ENCODE results near the gene ANKRD17. TPM values are rescaled to one million over a fixed set of nuclear protein-coding genes. Genes with fewer than 3 reads are reported as not detected.

Gene ANKRD17
- total RNA-seq, 1 experiment from 2014 or later: 62.1 TPM

DNA sequence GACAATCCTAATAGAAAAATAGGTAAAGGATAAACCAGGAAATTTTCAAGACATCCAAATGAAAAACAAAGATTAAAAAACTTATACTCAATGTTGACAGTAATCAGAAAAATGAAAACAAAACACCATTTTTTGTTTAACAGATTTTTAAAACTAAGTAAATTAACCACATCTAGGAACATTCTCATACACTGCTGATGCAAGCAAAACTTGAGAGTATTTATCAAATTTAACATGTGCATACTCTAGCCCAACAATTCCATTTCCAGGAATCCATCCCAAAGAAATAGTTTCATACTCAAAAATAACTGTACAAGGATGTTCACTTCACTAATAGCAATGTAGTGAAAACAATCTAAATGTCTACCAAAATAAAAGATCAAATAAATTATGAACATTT lies 11.5 kb downstream of the ANKRD17 start:
- Histone ChIP-seq H3K9me2 (ENCODE audit: insufficient read depth) (no peaks in the 10 kb centered on the region), H2AFZ (ENCODE audit: low read depth, low read length, poor library complexity, severe bottlenecking) (no peak overlapping the region), H3K27ac (ENCODE audit: low read depth, low read length) (no peak overlapping the region), H3K4me2 (ENCODE audit: low read length) (no peak overlapping the region), H3K36me3 (ENCODE audit: control insufficient read depth in 1 of 2, insufficient read depth in 2 of 2, low read length in 2 of 2) (peaks cover 0 to 5% of the 10 kb centered on the region in 2 experiments; a peak in 1 of 4 replicates), H4K20me1 (ENCODE audit: insufficient read depth) (peaks cover 49% of the 10 kb centered on the region), H3K79me2 (ENCODE audit: insufficient read depth, low read length) (peaks cover 100% of the 10 kb centered on the region), H3K9me3 (ENCODE audit: control insufficient read depth in 1 of 2, insufficient read depth in 1 of 2, low read depth in 1 of 2, low read length in 2 of 2) (no peaks in the 10 kb centered on the region), H3K27me3 (ENCODE audit: insufficient read depth, low read length) (no peaks in the 10 kb centered on the region), H3K4me3 (replicated peaks in 1 of 2; ENCODE audit: low read depth in 1 of 2, low read length in 2 of 2) (no peak overlapping the region), H3K4me1 (ENCODE audit: control insufficient read depth in 1 of 2, insufficient read depth in 2 of 2, low read length in 2 of 2) (no peaks in the 10 kb centered on the region), H3K9ac (ENCODE audit: low read length) (no peak overlapping the region)
- DNase-seq (ENCODE audit: low read depth, low spot score) (no peak), ATAC-seq (no peak)
- TF ChIP-seq, protein P1, sequence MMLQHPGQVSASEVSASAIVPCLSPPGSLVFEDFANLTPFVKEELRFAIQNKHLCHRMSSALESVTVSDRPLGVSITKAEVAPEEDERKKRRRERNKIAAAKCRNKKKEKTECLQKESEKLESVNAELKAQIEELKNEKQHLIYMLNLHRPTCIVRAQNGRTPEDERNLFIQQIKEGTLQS (IDR thresholded peaks at IDR 0.05): no peak
- no peak for TF ChIP-seq POLR2A (IDR thresholded peaks at IDR 0.05; ENCODE audit: borderline replicate concordance, extremely low read depth, insufficient read depth, insufficient read length)
- TF ChIP-seq ZFX (IDR thresholded peaks at IDR 0.05): no peak
- TF ChIP-seq, protein P2, sequence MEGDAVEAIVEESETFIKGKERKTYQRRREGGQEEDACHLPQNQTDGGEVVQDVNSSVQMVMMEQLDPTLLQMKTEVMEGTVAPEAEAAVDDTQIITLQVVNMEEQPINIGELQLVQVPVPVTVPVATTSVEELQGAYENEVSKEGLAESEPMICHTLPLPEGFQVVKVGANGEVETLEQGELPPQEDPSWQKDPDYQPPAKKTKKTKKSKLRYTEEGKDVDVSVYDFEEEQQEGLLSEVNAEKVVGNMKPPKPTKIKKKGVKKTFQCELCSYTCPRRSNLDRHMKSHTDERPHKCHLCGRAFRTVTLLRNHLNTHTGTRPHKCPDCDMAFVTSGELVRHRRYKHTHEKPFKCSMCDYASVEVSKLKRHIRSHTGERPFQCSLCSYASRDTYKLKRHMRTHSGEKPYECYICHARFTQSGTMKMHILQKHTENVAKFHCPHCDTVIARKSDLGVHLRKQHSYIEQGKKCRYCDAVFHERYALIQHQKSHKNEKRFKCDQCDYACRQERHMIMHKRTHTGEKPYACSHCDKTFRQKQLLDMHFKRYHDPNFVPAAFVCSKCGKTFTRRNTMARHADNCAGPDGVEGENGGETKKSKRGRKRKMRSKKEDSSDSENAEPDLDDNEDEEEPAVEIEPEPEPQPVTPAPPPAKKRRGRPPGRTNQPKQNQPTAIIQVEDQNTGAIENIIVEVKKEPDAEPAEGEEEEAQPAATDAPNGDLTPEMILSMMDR (IDR thresholded peaks at IDR 0.05 in 2 of 3, conservative IDR thresholded peaks at IDR 0.05 in 1 of 3; ENCODE audit: borderline replicate concordance in 1 of 3, insufficient read depth in 1 of 3, low read depth in 2 of 3, low read length in 2 of 3): no peak
- ChIA-PET CTCF (interaction anchor here (1.6 kb wide), 1 partner anchor 10 kb away, joined by 6 read pairs; no protein-coding TSS in a partner anchor), RAD21 (ENCODE audit: low non-redundant PET in 1 of 2, low total read pairs in 2 of 2, uncharacterized antibody in 2 of 2, unreplicated experiment in 2 of 2) (no interaction called here), POLR2A (no interaction called here)
- BruUV-seq (replicated peaks): no TSS peak
- intact Hi-C loops (cut with micrococcal nuclease): no loop called here

DNA sequence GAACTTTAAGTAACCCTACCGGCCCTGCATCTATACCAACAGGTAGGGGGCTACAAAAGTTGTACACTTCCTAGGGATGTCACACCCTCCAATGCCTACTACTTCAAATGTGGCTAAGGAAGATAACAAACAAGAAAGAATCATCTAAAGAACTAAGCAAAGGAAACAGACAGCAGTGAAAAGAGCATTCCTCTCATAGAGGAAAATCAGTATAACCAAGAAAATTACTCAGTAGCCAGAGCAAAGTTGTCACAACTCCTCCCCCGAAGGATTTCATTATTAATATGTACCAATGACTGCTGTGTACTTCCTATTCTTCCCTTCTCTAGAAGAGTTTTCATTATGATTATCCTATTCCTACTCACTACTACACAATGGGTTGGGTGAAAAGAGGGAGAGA lies 12.6 kb downstream of the ANKRD17 start:
- no peak overlapping the region for H2AFZ ChIP-seq (ENCODE audit: low read depth, low read length, poor library complexity, severe bottlenecking)
- H3K9me3 ChIP-seq (ENCODE audit: control insufficient read depth in 1 of 2, insufficient read depth in 1 of 2, low read depth in 1 of 2, low read length in 2 of 2): no peaks in the 10 kb centered on the region
- peaks cover 43% of the 10 kb centered on the region for H4K20me1 ChIP-seq (ENCODE audit: insufficient read depth)
- no peak overlapping the region for H3K4me3 ChIP-seq (replicated peaks in 1 of 2; ENCODE audit: low read depth in 1 of 2, low read length in 2 of 2)
- no peaks in the 10 kb centered on the region for H3K4me1 ChIP-seq (ENCODE audit: control insufficient read depth in 1 of 2, insufficient read depth in 2 of 2, low read length in 2 of 2)
- RAD21 ChIA-PET (ENCODE audit: low non-redundant PET in 1 of 2, low total read pairs in 2 of 2, uncharacterized antibody in 2 of 2, unreplicated experiment in 2 of 2): no interaction called here
- ATAC-seq (no peak), DNase-seq (ENCODE audit: low read depth, low spot score) (no peak)
- no TSS peak for BruUV-seq (replicated peaks)
- no peak overlapping the region for H3K9ac ChIP-seq (ENCODE audit: low read length)
- POLR2A ChIA-PET: no interaction called here
- CTCF ChIA-PET: no interaction called here
- peaks cover 100% of the 10 kb centered on the region for H3K79me2 ChIP-seq (ENCODE audit: insufficient read depth, low read length)
- H3K9me2 ChIP-seq (ENCODE audit: insufficient read depth): no peaks in the 10 kb centered on the region
- H3K36me3 ChIP-seq (ENCODE audit: control insufficient read depth in 1 of 2, insufficient read depth in 2 of 2, low read length in 2 of 2): peaks cover 0 to 5% of the 10 kb centered on the region in 2 experiments; a peak in 1 of 4 replicates
- intact Hi-C loops (cut with micrococcal nuclease): no loop called here
- no peaks in the 10 kb centered on the region for H3K27me3 ChIP-seq (ENCODE audit: insufficient read depth, low read length)
- H3K4me2 ChIP-seq (ENCODE audit: low read length): no peak overlapping the region
- no peak overlapping the region for H3K27ac ChIP-seq (ENCODE audit: low read depth, low read length)
- TF ChIP-seq FOSL1 (IDR thresholded peaks at IDR 0.05; ENCODE audit: low read depth) (no peak), RAD21 (IDR thresholded peaks at IDR 0.05; ENCODE audit: low read depth) (no peak), CBX3 (IDR thresholded peaks at IDR 0.05; ENCODE audit: low read depth) (no peak), POLR2AphosphoS5 (IDR thresholded peaks at IDR 0.05; ENCODE audit: low read depth, low read length) (no peak), EZH2 (IDR thresholded peaks at IDR 0.05) (no peak)
- TF ChIP-seq, protein P1 (IDR thresholded peaks at IDR 0.05): no peak
- TF ChIP-seq, protein P3, sequence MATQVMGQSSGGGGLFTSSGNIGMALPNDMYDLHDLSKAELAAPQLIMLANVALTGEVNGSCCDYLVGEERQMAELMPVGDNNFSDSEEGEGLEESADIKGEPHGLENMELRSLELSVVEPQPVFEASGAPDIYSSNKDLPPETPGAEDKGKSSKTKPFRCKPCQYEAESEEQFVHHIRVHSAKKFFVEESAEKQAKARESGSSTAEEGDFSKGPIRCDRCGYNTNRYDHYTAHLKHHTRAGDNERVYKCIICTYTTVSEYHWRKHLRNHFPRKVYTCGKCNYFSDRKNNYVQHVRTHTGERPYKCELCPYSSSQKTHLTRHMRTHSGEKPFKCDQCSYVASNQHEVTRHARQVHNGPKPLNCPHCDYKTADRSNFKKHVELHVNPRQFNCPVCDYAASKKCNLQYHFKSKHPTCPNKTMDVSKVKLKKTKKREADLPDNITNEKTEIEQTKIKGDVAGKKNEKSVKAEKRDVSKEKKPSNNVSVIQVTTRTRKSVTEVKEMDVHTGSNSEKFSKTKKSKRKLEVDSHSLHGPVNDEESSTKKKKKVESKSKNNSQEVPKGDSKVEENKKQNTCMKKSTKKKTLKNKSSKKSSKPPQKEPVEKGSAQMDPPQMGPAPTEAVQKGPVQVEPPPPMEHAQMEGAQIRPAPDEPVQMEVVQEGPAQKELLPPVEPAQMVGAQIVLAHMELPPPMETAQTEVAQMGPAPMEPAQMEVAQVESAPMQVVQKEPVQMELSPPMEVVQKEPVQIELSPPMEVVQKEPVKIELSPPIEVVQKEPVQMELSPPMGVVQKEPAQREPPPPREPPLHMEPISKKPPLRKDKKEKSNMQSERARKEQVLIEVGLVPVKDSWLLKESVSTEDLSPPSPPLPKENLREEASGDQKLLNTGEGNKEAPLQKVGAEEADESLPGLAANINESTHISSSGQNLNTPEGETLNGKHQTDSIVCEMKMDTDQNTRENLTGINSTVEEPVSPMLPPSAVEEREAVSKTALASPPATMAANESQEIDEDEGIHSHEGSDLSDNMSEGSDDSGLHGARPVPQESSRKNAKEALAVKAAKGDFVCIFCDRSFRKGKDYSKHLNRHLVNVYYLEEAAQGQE (IDR thresholded peaks at IDR 0.05; ENCODE audit: low read depth): no peak
- TF ChIP-seq, protein P2 (IDR thresholded peaks at IDR 0.05 in 2 of 3, conservative IDR thresholded peaks at IDR 0.05 in 1 of 3; ENCODE audit: borderline replicate concordance in 1 of 3, insufficient read depth in 1 of 3, low read depth in 2 of 3, low read length in 2 of 3): no peak
- TF ChIP-seq, protein P4, sequence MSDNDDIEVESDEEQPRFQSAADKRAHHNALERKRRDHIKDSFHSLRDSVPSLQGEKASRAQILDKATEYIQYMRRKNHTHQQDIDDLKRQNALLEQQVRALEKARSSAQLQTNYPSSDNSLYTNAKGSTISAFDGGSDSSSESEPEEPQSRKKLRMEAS (IDR thresholded peaks at IDR 0.05): no peak
